ACC112 (cell line): ENCODE data around the gene DNAAF3.
A peak's percentile ranks its signal among the peaks of the same experiment; 100 is the strongest.
"Not testable (repeated sequence)": the region's sequence is repeated elsewhere in the genome, so short reads cannot be mapped to it uniquely, and the experiment has no call there.

Experiments
- H2AFZ ChIP-seq: fragments of 200-600 bp; sonication (generic); one replicate; pipeline ENCODE4 v1.6.0; 2017; ENCODE audit warnings: antibody characterized with exemption, low read length; ENCODE audit not compliant: unreplicated experiment
- H3K27ac ChIP-seq: fragments of 200-600 bp; sonication (generic); 2 replicates; pipeline ENCODE4 v1.5.1; 2014; ENCODE audit warnings: low read depth, mild to moderate bottlenecking, antibody characterized with exemption, low read length, moderate library complexity
- H3K27me3 ChIP-seq: fragments of 200-600 bp; sonication (generic); 2 replicates; pipeline ENCODE4 v1.6.1; 2014; ENCODE audit warnings: mild to moderate bottlenecking, antibody characterized with exemption, low read length, moderate library complexity, mixed read lengths; ENCODE audit not compliant: insufficient read depth
- H3K36me3 ChIP-seq: fragments of 200-600 bp; sonication (generic); 2 replicates; pipeline ENCODE4 v1.6.1; 2016; ENCODE audit warnings: mild to moderate bottlenecking, antibody characterized with exemption, low read length, moderate library complexity, mixed read lengths; ENCODE audit not compliant: insufficient read depth
- H3K4me1 ChIP-seq: fragments of 200-600 bp; sonication (generic); one replicate; pipeline ENCODE4 v1.6.1; 2016; ENCODE audit warnings: low read length, mixed read lengths; ENCODE audit not compliant: insufficient read depth, unreplicated experiment, control insufficient read depth
- H3K4me3 ChIP-seq: fragments of 200-600 bp; sonication (generic); 2 replicates; pipeline ENCODE4 v1.5.1; 2014; ENCODE audit warnings: mild to moderate bottlenecking, low read depth, low read length
- H3K79me2 ChIP-seq: fragments of 200-600 bp; sonication (generic); one replicate; pipeline ENCODE4 v1.6.0; 2016; ENCODE audit warnings: low read length; ENCODE audit not compliant: control insufficient read depth, unreplicated experiment, insufficient read depth

DNAAF3 gene

DNA sequence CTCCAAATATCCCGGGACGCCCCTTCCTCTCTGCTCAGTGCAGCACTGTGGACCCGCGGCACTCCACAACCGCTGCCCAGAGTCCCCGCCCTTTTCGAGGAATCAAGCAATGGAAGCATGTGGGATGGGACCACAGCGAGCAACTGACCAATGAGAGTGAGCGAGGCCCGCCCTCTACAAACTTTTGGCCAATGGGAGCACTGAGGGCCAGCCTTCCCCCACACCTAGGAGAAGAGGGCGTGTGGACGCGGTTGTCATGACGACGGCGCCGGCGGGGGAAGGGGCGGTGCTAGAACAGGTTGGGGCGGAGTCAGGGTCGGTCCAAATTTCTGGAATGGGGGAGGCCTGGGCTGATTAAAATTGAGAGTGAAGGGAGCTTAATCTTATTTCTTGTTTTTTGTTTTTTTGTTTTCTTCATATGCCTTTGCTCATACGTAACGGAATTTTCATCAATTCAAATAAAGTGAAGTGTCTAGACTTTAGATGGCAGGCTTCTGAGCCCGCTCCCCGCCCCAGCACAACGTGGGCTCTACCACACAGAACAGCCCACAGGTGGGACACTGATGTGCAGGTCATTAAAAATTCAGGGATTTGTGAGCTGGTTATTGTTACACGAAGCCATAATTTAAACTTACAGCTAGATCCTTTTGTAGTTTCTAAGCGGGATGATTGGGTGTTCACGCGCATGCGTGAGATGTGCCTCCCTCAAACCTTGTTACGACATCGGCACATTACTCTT is at the start of gene DNAAF3:
DNAAF3 (minus strand) TSS at position 84 of the 739 bp plus-strand sequence. CDS start 200 bp downstream, outside the sequence.
- H2AFZ ChIP-seq, result peak within 1 kb of the TSS; percentile 23
- no peaks in the 10 kb centered on the region for H3K4me1 ChIP-seq
- H3K79me2 ChIP-seq, result no peaks in the 10 kb centered on the region
- H3K27ac ChIP-seq, result no peak within 1 kb of the TSS
- H3K36me3 ChIP-seq, result no peaks in the 10 kb centered on the region
- H3K27me3 ChIP-seq, result peaks cover 10% of the 10 kb centered on the region
- peak within 1 kb of the TSS; percentile 75 for H3K4me3 ChIP-seq

- Histone ChIP-seq H3K79me2 (no peaks in the 10 kb centered on the region), H3K4me1 (peaks cover 14% of the 10 kb centered on the region), H3K27ac (no peak overlapping the region), H3K27me3 (no peaks in the 10 kb centered on the region), H3K36me3 (no peaks in the 10 kb centered on the region), H3K4me3 (no peak overlapping the region), H2AFZ (no peak overlapping the region)
Observed at GRCh38 chr19:55213547-55213946, 47.1 kb upstream of the DNAAF3 start.

DNA sequence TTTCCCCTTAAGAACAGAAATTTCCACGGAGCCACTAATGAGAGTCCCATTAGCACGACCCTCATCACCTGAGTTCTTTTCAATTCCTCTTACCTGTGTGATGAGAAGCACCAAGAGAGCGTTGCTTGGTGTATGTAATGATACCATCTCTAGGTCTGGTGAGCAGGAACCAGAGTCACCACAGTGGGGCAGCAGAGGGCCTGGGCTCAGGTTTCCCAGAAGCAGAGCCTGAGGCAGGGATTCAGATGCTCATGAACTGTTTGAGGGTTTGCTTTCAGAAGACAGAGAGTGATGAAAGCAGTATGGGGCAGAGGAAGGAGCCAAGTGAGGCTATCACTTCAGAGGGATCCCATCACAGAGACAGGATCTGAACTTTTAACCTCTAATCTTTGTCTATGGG is 46.0 kb upstream of the DNAAF3 start:
- Histone ChIP-seq H3K36me3 (no peaks in the 10 kb centered on the region), H3K4me3 (no peak overlapping the region), H3K27ac (no peak overlapping the region), H2AFZ (no peak overlapping the region), H3K27me3 (no peaks in the 10 kb centered on the region), H3K79me2 (no peaks in the 10 kb centered on the region), H3K4me1 (peaks cover 14% of the 10 kb centered on the region)

DNA sequence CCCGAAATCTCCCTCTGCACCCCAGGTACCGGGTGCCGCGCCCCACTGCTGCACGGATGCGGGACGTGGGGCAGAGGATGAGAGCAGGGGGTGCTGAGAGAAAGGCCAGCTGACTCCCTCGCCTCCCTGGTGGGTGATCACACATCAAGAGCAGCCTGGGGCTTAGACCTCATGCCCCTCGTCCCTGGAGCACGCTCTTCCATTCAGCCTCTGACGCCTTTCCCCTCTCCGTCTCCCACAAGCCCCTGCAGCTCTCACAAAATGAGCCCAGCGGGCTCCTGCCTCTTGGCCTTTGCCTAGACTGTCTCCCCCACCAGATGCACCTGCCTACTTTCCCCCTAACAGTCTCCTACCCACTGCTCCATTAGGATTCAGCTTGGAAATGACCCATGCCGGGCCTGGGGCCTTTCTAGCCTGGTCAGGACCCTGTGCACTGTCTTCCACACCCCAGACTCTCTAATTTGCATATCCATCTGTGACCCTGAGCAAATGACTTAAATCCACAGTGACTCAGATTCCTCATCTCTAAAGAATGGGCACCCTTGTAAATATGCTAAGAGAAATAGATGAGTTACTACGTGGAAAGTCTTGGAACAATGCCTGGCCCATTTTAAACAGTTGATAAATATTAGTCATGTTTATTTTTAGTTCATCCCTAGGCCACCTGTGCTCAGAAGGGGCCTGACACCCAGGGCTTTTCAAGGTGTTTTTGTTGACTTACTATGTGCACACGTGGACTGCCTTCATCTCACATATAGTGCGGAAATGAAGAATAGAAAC is 43.5 kb upstream of the DNAAF3 start:
- no peaks in the 10 kb centered on the region for H3K36me3 ChIP-seq
- H3K4me3 ChIP-seq, result no peak overlapping the region
- no peaks in the 10 kb centered on the region for H3K27me3 ChIP-seq
- H3K27ac ChIP-seq, result no peak overlapping the region
- no peak overlapping the region for H2AFZ ChIP-seq
- H3K79me2 ChIP-seq, result no peaks in the 10 kb centered on the region
- peaks cover 23% of the 10 kb centered on the region for H3K4me1 ChIP-seq

- Histone ChIP-seq H3K79me2 (no peaks in the 10 kb centered on the region), H3K36me3 (no peaks in the 10 kb centered on the region), H3K4me1 (peaks cover 23% of the 10 kb centered on the region), H3K27ac (no peak within 1 kb of the TSS), H3K4me3 (no peak within 1 kb of the TSS), H2AFZ (no peak within 1 kb of the TSS), H3K27me3 (no peaks in the 10 kb centered on the region)
Observed at GRCh38 chr19:55208880-55209692, 42.7 kb upstream of the DNAAF3 start, which contains the start of gene PTPRH. TSS of gene PTPRH (minus strand) at chr19:55209501. CDS start at chr19:55209433, 68 bp downstream.

DNA sequence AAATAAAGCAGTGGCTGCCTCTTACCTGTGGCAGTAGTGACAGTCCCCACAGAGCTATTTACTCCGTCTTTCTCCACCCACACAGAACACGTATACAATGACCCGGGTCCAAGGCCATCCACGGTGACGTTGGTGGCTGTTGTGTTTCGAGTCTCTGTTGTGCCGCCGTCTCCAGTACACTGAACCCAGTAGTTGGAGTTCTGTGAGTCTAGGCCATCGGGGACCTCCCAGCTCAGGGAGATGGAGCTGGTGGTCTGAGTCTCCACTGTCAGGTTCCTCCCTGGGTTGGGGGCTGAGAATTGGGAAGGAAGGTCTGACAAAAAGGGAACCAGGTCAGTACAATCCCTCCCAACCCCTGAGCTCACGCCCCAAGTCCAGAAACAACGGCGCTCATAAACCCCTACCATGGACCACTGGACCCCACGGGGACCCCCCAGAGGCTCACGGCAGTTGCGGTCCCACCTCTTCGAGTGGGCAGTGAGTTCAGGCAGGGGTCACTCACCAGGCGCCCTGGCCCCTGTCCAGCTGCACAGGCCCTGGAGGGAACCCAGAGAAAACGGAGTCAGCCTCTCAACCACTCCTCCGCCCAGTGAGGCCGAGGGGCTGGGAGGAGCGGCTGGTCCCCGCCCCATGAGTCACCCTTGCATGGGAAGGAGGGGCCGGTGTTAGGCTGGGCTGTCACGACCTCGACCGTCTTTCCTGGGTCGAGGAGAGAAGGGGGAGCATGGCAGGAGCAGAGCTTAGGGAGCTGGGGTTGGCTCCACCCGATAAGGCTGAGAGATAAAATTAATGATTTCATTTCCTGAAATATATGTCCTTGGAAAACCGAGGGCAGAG is 40.5 kb upstream of the DNAAF3 start:
- Histone ChIP-seq H3K27ac (peak overlapping the region; percentile 19; the same call in 1 of the 2 replicates), H3K79me2 (no peaks in the 10 kb centered on the region), H3K4me1 (peaks cover 23% of the 10 kb centered on the region), H2AFZ (no peak overlapping the region), H3K4me3 (peak overlapping the region; percentile 35), H3K27me3 (no peaks in the 10 kb centered on the region), H3K36me3 (no peaks in the 10 kb centered on the region)

GRCh38 chr19:55202199-55202598 is 35.8 kb upstream of the DNAAF3 start:
- not testable (repeated sequence) for H2AFZ ChIP-seq, H3K27me3 ChIP-seq, H3K27ac ChIP-seq, H3K36me3 ChIP-seq, H3K79me2 ChIP-seq, H3K4me3 ChIP-seq, H3K4me1 ChIP-seq

DNA sequence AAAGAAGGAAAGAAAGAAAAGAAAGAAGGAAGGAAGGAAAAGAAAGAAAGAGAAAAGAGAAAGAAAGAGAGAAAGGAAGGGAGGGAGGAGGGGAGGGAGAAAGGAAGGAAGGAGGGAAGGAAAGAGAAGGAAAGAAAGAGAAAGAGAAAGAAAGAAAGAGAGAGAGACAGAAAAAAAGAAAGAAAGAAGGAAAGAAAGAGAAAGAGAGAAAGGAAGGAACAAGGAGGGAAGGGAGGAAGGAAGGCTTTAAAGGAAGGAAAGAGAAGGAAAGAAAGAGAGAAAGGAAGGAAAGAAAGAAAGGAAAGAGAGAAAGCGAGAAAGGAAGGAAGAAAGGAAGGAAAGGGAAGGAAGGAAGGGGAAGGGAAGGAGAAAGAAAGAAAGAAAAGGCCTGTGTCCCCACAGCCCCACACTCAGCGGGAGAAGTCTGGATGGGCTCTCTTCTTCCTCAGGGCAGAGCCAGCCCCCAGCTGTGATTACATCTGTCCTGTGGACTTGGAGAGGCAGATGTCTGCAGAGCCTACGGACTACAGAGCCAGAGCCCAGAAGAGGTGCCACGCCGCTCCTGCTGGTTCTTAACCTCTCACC is 33.3 kb upstream of the DNAAF3 start:
- Histone ChIP-seq H3K27me3 (no peaks in the 10 kb centered on the region), H3K4me1 (no peaks in the 10 kb centered on the region)

DNA sequence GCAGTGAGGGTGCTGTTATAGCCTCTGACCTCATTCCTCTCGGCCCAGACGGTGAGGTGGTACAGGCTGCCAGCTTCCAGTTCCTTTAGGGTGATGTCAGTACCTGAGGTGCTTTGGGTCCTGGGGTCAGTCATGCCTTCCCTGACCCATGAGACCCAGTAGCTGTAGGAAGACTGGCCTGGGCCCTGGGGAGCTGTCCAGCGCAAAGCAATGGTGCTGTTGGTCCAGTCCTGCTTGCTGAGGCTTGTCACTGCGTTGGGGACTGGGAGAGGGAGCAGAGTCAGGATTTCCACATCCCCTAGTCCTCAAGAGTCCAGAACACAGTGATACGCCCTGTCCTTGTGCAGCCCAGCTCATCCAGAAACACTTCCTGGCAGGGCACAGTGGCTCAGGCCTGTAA is 32.2 kb upstream of the DNAAF3 start:
- no peaks in the 10 kb centered on the region for H3K79me2 ChIP-seq
- H3K4me3 ChIP-seq, result no peak overlapping the region
- no peaks in the 10 kb centered on the region for H3K36me3 ChIP-seq
- H3K4me1 ChIP-seq, result no peaks in the 10 kb centered on the region
- no peaks in the 10 kb centered on the region for H3K27me3 ChIP-seq
- H2AFZ ChIP-seq, result no peak overlapping the region
- no peak overlapping the region for H3K27ac ChIP-seq

More for the DNA sequence above, 33.3 kb upstream of the DNAAF3 start:
- Histone ChIP-seq H2AFZ (no peak overlapping the region), H3K27ac (no peak overlapping the region), H3K4me3 (no peak overlapping the region), H3K79me2 (no peaks in the 10 kb centered on the region), H3K36me3 (no peaks in the 10 kb centered on the region)
